Measurements from ENCODE around the gene TRIM6. TPM values are rescaled to one million over a fixed set of nuclear protein-coding genes. Genes with fewer than 3 reads are reported as not detected.

Gene TRIM6
- total RNA-seq, 1 experiment from 2014 or later: 53.8 TPM

GRCh38 chr11:5553343-5553742, 43.1 kb upstream of the TRIM6 start:
- POLR2A ChIA-PET: no interaction called here
- TF ChIP-seq CTCF (IDR thresholded peaks at IDR 0.05) (peak; percentile 49; the same call in 1 of the 2 replicates), TCF7L2 (IDR thresholded peaks at IDR 0.05; ENCODE audit: low read depth, low read length) (no peak)
- Histone ChIP-seq H3K4me1 (ENCODE audit: control insufficient read depth, insufficient read depth, low read length) (no peaks in the 10 kb centered on the region), H3K27ac (ENCODE audit: low read length) (no peak overlapping the region), H3K4me3 (ENCODE audit: low read depth in 2 of 2, low read length in 2 of 2) (no peak overlapping the region), H3K27me3 (ENCODE audit: control insufficient read depth, insufficient read depth, low read length) (no peaks in the 10 kb centered on the region), H3K9me3 (ENCODE audit: control insufficient read depth, insufficient read depth, low read depth, low read length) (no peaks in the 10 kb centered on the region), H3K36me3 (ENCODE audit: control insufficient read depth, insufficient read depth, low read length) (no peaks in the 10 kb centered on the region)
- CTCF ChIA-PET: no interaction called here
- in situ Hi-C loops (cut with HindIII; ENCODE audit: low pct_unique_long_range_greater_than_20kb, low sequenced_read_pairs) (no loop called here), intact Hi-C loops (cut with micrococcal nuclease; ENCODE audit: unreplicated experiment) (loop anchor here (5.0 kb wide), 1 partner anchor 76 kb away; no protein-coding TSS in a partner anchor)
- ATAC-seq (no peak), DNase-seq (ENCODE audit: low read depth, low spot score) (no peak)
- no TSS peak for BruUV-seq (replicated peaks)

GRCh38 chr11:5556596-5557188, 39.7 kb upstream of the TRIM6 start:
- ATAC-seq (0 out of 2 replicates have a peak, but pooled peaks have one; percentile 57), DNase-seq (ENCODE audit: low read depth, low spot score) (no peak)
- no peak for TF ChIP-seq TCF7L2 (IDR thresholded peaks at IDR 0.05; ENCODE audit: low read depth, low read length)
- TF ChIP-seq POLR2AphosphoS5 (IDR thresholded peaks at IDR 0.05; ENCODE audit: low read depth, low read length): no peak
- TF ChIP-seq CTCF (IDR thresholded peaks at IDR 0.05): no peak
- no peak for TF ChIP-seq REST (IDR thresholded peaks at IDR 0.05; ENCODE audit: insufficient read depth in 1 of 2, low read depth in 2 of 2, low read length in 1 of 2)
- no peak for TF ChIP-seq SIN3A (IDR thresholded peaks at IDR 0.05; ENCODE audit: borderline replicate concordance, insufficient read depth, low read depth, low read length)
- ChIA-PET POLR2A (no interaction called here), CTCF (no interaction called here)
- Histone ChIP-seq H3K4me3 (ENCODE audit: low read depth in 2 of 2, low read length in 2 of 2) (no peak overlapping the region), H3K36me3 (ENCODE audit: control insufficient read depth, insufficient read depth, low read length) (no peaks in the 10 kb centered on the region), H3K9me3 (ENCODE audit: control insufficient read depth, insufficient read depth, low read depth, low read length) (no peaks in the 10 kb centered on the region), H3K27me3 (ENCODE audit: control insufficient read depth, insufficient read depth, low read length) (no peaks in the 10 kb centered on the region), H3K4me1 (ENCODE audit: control insufficient read depth, insufficient read depth, low read length) (no peaks in the 10 kb centered on the region), H3K27ac (ENCODE audit: low read length) (no peak overlapping the region)
- intact Hi-C loops (cut with micrococcal nuclease; ENCODE audit: unreplicated experiment) (no loop called here), in situ Hi-C loops (cut with HindIII; ENCODE audit: low pct_unique_long_range_greater_than_20kb, low sequenced_read_pairs) (no loop called here)
- no TSS peak for BruUV-seq (replicated peaks)
